ENCODE measurements around the gene SCRT2. TPM values are rescaled to one million over a fixed set of nuclear protein-coding genes. Genes with fewer than 3 reads are reported as not detected.

SCRT2 gene
- polyA plus RNA-seq, 1 donor from 2014 or later = 2.5 TPM

- Histone ChIP-seq H3K4me2 (ENCODE audit: low read length) (no peak overlapping the region), H2AFZ (ENCODE audit: low read depth, low read length) (no peak overlapping the region), H3F3A (ENCODE audit: insufficient read depth, low read length, poor library complexity, severe bottlenecking) (no peaks in the 10 kb centered on the region), H3K27me3 (ENCODE audit: insufficient read depth, low read depth, low read length) (peaks cover 12% of the 10 kb centered on the region), H3K27ac (ENCODE audit: low read length) (no peak overlapping the region), H3K36me3 (ENCODE audit: insufficient read depth, low read length) (peaks cover 5% of the 10 kb centered on the region), H3K9me2 (ENCODE audit: insufficient read depth, low read length) (no peaks in the 10 kb centered on the region), H3K9me3 (ENCODE audit: low read length) (no peaks in the 10 kb centered on the region), H3K4me3 (ENCODE audit: low read length) (no peak overlapping the region), H4K20me1 (ENCODE audit: insufficient read depth) (peaks cover 49% of the 10 kb centered on the region), H3K9ac (ENCODE audit: low read length) (no peak overlapping the region), H3K79me2 (replicated peaks; ENCODE audit: insufficient read depth, low read length) (peaks cover 30% of the 10 kb centered on the region)
- TF ChIP-seq MXI1 (conservative IDR thresholded peaks at IDR 0.05; ENCODE audit: poor library complexity, severe bottlenecking) (no peak), POLR2AphosphoS5 (IDR thresholded peaks at IDR 0.05) (no peak), CTCF (IDR thresholded peaks at IDR 0.05; ENCODE audit: poor library complexity, severe bottlenecking) (no peak), TAF1 (IDR thresholded peaks at IDR 0.05; ENCODE audit: low read depth) (no peak), EP300 (conservative IDR thresholded peaks at IDR 0.05; ENCODE audit: poor library complexity, severe bottlenecking) (no peak), SMC3 (conservative IDR thresholded peaks at IDR 0.05; ENCODE audit: poor library complexity) (no peak), RAD21 (conservative IDR thresholded peaks at IDR 0.05) (no peak), REST (IDR thresholded peaks at IDR 0.05; ENCODE audit: borderline replicate concordance) (no peak)
Observed at GRCh38 chr20:668050-668449, 7.6 kb downstream of the SCRT2 start.

GRCh38 chr20:667351-668034 is 8.1 kb downstream of the SCRT2 start:
- Histone ChIP-seq H3K9me2 (ENCODE audit: insufficient read depth, low read length) (no peaks in the 10 kb centered on the region), H4K20me1 (ENCODE audit: insufficient read depth) (peaks cover 49% of the 10 kb centered on the region), H3K4me2 (ENCODE audit: low read length) (no peak overlapping the region), H3K27ac (ENCODE audit: low read length) (no peak overlapping the region), H3F3A (ENCODE audit: insufficient read depth, low read length, poor library complexity, severe bottlenecking) (no peaks in the 10 kb centered on the region), H2AFZ (ENCODE audit: low read depth, low read length) (no peak overlapping the region), H3K36me3 (ENCODE audit: insufficient read depth, low read length) (peaks cover 5% of the 10 kb centered on the region), H3K27me3 (ENCODE audit: insufficient read depth, low read depth, low read length) (peaks cover 14% of the 10 kb centered on the region), H3K4me3 (ENCODE audit: low read length) (no peak overlapping the region), H3K79me2 (replicated peaks; ENCODE audit: insufficient read depth, low read length) (peaks cover 26% of the 10 kb centered on the region), H3K9ac (ENCODE audit: low read length) (no peak overlapping the region), H3K9me3 (ENCODE audit: low read length) (no peaks in the 10 kb centered on the region)
- peak; percentile 74 for TF ChIP-seq CTCF (IDR thresholded peaks at IDR 0.05; ENCODE audit: poor library complexity, severe bottlenecking)
- TF ChIP-seq SMC3 (conservative IDR thresholded peaks at IDR 0.05; ENCODE audit: poor library complexity) = peak; percentile 53
- no peak for TF ChIP-seq EZH2 (IDR thresholded peaks at IDR 0.05; ENCODE audit: borderline replicate concordance, insufficient read depth, low read length, poor library complexity, severe bottlenecking)
- no peak for TF ChIP-seq POLR2AphosphoS5 (IDR thresholded peaks at IDR 0.05)
- TF ChIP-seq EP300 (conservative IDR thresholded peaks at IDR 0.05; ENCODE audit: poor library complexity, severe bottlenecking) = no peak
- TF ChIP-seq MXI1 (conservative IDR thresholded peaks at IDR 0.05; ENCODE audit: poor library complexity, severe bottlenecking) = no peak
- TF ChIP-seq REST (IDR thresholded peaks at IDR 0.05; ENCODE audit: borderline replicate concordance) = no peak
- no peak for TF ChIP-seq TAF1 (IDR thresholded peaks at IDR 0.05; ENCODE audit: low read depth)
- peak; percentile 41 for TF ChIP-seq RAD21 (conservative IDR thresholded peaks at IDR 0.05)
